ENCODE results near the gene OBSCN.

Gene OBSCN, protein sequence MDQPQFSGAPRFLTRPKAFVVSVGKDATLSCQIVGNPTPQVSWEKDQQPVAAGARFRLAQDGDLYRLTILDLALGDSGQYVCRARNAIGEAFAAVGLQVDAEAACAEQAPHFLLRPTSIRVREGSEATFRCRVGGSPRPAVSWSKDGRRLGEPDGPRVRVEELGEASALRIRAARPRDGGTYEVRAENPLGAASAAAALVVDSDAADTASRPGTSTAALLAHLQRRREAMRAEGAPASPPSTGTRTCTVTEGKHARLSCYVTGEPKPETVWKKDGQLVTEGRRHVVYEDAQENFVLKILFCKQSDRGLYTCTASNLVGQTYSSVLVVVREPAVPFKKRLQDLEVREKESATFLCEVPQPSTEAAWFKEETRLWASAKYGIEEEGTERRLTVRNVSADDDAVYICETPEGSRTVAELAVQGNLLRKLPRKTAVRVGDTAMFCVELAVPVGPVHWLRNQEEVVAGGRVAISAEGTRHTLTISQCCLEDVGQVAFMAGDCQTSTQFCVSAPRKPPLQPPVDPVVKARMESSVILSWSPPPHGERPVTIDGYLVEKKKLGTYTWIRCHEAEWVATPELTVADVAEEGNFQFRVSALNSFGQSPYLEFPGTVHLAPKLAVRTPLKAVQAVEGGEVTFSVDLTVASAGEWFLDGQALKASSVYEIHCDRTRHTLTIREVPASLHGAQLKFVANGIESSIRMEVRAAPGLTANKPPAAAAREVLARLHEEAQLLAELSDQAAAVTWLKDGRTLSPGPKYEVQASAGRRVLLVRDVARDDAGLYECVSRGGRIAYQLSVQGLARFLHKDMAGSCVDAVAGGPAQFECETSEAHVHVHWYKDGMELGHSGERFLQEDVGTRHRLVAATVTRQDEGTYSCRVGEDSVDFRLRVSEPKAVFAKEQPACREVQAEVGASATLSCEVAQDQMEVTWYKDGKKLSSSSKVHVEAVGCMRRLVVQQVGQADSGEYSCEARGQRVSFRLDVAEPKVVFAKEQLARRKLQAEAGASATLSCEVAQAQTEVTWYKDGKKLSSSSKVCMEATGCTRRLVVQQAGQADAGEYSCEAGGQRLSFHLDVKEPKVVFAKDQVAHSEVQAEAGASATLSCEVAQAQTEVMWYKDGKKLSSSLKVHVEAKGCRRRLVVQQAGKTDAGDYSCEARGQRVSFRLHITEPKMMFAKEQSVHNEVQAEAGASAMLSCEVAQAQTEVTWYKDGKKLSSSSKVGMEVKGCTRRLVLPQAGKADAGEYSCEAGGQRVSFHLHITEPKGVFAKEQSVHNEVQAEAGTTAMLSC (N-terminal part only)

DNA sequence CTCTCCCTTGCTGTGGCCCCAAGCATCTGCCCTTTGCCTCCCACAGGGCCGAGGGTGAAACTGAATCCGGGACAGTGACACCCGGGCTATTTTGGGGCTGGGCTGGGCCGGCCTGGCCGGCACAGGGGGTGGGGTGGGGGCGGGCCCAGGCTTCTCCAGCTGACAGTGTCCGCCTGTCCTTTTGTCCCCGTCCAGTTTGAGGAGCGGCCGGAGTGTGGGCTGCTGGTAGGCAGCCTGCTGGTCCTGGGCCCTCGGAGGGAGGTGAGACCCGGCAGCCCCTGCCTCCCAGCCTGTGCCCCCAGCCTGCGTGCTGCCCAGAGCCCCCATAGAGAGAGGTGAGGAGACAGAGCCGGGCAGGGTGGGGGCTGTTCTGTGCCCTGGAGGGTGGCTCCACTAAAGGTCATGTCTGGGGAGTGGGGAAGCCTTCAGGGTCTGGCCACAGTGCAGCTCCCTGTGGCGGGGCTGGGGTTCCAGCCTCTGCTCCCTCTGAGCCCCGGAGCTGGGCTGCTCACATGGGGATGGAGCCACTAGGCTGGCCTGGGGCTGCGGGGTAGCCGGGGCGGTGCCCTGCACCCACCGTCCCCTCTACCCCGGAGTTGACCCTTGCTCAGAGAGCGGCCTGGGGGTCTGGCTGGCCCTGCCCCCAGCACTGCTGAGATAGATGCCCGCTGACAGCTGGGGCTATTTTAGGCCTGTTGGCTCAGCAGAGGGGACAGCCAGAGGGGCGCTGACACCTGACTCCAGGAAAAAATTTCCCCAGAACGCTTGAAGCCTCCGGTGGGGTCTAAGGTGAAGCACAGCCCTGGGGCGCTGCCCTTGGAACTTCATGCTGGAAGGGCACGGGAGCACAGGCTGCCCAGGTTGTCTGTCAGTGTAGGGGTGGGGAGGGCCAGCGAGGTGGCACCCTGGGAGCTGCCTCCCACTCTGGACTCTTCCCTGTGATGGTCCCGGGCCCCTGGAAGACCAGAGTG lies at the start of gene OBSCN:
TSS of gene OBSCN (plus strand) at position 194 of the 971 bp plus-strand sequence. CDS start 3,740 bp downstream, outside the sequence.
- DNase-seq = no peak

DNA sequence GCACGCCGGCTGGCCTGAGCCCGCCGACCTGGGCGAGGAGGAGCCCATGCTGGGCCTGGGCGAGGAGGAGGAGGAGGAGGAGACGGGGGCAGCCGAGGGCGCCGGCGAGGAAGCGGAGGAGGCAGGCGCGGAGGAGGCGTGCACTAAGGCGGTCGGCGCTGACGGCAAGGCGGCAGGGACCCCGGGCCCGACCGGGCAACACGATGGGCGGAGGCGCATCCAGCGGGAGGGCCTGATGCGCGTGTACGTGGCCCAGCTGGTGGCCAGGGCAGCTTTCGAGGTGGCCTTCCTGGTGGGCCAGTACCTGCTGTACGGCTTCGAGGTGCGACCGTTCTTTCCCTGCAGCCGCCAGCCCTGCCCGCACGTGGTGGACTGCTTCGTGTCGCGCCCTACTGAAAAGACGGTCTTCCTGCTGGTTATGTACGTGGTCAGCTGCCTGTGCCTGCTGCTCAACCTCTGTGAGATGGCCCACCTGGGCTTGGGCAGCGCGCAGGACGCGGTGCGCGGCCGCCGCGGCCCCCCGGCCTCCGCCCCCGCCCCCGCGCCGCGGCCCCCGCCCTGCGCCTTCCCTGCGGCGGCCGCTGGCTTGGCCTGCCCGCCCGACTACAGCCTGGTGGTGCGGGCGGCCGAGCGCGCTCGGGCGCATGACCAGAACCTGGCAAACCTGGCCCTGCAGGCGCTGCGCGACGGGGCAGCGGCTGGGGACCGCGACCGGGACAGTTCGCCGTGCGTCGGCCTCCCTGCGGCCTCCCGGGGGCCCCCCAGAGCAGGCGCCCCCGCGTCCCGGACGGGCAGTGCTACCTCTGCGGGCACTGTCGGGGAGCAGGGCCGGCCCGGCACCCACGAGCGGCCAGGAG lies 49.5 kb upstream of the OBSCN start:
- no peak for DNase-seq

DNA sequence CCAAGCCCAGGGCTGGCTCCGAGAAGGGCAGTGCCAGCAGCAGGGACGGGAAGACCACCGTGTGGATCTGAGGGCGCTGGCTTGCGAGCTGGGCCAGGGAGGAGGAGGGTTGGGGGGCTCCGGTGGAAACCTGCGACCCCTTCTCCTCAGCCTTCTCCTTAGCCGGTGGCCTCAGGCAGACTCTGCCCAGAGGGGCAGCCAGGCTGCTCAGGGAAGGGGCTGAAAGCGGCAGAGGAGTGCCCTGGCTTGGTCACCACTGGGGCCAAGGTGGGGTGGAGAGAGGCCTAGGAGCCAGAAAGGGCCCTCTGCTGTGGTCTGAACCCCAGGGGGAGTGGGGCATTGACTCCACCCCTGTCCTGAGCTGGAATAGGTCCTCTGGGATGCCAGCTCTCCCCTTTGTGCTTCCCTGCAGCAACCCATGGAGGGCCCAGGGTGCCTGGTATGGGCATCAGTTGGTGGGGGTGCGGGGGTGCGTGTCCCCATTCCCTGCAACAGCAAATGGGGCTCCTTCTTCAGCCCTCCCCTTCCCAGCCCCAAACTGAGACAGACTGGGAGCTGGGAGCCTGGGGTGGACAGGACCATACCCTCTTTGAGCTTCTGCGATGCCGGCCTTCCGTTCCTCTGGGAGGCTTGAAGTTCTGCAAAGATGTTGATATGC lies 48.7 kb upstream of the OBSCN start:
- DNase-seq = no peak

DNA sequence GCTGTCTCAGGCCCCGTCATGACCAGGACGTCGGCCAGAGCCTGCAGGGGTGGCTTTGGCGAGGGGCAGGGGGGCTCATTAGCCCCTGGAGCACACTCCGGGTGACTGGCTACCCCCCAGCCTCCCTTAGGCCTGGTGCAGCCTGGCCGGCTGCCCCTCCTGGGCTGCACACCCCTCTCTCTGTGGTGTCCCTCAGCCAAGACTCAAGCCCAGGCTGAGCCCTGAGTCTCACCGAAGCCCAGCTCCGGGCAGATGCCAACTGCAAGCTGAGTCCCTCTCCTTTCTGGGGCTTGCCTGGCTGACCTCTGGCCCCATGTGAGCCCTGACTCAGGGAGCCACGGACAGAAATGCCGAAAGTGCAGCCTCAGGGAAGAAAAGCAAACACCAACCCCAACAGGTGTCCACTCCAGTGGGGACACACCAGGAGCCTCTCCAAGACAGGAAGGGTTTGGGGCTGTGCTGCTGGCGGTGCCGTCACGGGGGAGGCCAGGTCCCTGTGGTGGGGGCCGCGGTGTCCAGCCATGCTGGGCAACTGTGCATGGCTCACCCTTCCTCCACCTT lies 47.6 kb upstream of the OBSCN start:
- no peak for DNase-seq

DNA sequence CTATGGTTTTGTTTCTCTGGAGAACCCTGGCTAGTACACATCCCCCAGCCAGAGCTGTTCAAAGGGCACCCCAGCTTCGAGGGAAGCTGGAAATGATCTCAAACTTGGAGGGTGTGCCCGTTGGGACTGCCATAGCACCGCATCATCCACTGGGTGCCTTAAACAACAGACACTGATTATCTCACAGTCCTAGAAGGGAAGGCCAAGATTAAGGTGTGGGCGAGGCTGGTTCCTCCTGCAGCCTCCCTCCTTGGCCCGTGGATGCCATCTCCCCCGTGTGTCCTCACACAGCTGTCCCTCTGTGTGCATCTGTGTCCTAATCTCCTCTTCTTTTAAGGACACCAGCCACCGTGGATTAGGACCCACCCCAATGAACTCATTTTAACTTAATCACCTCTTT lies 46.5 kb upstream of the OBSCN start:
- DNase-seq = peak; percentile 89 to 94

DNA sequence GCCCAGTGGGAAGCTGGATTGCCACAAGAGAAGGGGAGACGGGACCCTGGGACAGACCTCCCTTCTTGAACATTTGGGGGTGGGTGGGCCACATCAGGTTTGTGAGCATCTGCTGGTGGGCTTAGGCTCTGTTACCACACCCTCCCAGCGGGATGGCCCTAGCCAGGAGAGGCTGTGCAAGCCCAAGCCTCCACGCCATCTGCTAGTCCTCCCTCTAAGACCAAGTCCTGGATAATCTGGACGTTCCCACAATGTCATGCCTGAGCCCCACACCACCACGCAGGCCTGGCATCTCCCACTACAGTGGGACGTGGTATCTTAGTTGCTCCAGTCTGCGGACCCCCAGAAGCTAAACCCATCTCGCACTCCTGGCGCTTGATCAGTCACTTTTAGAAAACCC lies 46.0 kb upstream of the OBSCN start:
- DNase-seq = peak; percentile 87 to 92

DNA sequence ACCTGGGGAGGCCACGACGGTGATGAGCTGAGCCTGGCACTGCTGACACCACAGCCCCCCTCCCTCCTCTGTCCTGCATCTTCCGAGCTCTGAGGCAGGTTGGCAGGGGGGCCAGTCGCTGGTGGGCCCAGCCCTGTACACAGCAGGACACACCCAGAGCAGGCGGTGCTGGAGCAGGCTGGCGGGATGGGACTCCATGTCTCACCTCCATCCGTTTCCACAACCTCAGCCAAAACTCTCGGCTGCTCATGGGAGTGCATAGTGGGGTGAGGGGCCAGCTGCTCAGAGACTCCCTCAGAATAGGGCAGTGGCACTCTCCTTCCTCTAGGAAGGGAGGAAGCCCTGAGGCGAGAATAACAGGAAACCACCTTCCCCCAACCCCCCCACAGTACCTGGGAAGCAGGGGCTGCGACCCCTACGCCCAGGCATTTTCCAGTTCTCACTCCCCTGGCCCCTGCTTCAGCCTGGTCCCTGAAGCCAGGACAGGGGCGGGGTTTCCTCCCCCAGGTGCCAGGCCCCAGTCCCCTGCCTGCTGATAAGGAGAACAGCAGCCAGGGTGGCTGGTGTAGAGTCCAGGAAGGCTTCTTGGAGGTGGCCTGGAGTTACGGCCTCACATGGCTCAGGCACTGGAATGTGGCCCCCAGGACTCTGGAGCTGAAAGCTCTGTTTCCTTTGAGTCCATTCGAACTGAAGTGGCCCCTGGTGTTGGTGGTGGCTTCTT lies 45.4 kb upstream of the OBSCN start:
- DNase-seq = peak; percentile 43 to 65

DNA sequence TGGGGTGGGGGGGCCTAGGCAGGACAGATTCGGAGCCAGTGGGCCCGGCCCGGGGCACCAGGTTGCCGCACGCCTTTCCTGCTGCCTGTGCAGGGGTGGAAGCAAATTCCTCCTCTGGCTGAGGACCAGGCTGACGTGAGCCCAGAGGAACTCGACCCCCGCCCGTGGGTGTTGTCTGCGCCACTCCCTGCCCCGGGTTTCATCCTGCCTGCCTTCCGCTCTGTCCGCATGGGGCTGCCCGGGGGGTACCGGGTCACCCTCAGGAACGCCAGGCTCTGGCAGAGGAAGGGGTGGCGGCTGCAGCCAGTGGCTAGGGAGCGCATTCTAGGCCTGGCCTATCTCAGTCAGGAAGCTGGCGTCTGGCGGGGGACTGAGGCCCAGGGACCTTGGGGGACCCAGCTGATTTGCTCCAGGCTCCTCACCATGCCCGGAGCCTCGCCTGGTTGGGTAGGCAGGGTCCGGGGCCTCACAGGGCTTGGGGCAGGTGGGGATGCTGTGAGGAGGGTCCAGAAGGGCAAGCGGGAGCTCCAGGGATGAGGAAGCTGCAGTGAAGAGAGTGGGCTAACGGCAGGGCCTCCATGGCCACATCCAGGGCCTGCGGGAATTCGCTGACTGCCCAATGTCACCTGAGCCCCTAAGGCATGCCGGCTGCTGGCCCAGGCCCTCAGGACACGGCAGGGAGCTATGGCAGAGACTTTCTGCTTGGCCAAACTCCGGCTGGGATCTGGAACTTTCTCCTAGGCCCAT lies 44.7 kb upstream of the OBSCN start:
- no peak for DNase-seq

DNA sequence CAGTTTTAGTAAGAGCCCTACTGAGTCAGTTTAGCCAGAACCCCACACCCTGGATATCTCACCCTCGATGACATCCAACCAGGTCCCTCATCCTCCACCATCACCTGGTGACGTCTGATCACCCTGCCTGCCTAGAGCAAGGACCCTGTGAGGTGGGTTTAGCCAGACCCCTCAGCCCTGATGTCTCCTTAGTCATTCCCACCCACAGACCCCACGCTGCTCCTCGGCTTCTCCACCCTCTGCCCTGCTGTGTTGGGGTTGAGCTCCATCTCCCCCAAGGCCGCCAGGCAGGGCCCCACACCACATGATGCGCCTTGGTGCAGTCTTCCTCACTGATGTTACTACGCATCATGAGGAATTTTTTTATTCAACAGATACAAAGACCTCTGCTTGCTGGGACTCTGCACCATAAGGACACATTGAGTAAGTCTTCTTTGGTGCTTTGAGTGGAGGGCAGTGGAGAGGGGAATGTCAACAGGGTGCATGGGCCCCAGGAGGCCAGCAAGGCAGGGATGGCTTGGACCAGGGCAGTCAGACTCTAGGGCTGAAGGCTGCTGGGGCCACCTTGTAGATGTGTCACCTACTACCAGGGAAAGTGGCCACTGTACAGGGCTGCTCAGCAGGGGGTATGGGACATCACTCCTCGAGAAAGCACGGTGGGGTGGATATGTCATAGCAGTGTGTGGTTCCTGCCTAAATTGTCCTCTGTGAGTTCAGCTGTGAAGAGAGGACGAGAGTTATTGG lies 43.9 kb upstream of the OBSCN start:
- DNase-seq = no peak

DNA sequence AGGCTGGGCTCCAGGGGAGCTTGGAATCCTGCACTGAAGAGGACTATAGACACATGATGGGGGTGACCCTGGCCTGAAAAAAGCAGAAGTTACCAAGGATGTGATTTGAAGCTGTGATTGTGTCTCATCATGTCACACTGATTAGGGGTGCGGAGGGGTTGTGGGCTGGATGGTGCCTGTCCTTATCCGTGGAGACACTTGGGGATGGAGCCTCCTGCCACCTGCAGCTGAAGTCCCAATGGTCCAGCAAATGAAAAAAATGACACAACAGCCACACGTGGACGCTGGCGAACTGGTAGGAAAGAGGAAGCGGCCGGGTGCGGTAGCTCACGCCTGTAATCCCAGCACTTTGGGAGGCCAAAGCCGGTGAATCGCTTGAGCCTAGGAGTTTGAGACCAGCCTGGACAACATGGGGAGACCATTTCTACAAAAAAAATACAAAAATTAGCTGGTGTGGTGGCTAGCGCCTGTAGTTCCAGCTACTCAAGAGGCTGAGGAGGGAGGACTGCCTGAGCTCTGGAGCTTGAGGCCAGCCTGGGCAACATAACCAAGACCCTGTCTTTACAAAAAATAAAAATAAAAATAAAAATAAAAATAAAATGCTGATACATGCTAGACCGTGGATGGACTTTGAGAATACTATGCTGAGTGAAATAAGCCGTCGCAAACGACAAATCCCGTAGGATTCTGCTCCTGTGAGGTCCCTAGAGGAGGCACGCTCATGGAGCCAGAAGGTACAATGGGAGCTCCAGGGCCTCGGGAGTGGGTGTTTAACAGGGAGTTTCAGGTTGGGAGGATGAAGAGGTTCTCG lies 43.1 kb upstream of the OBSCN start:
- DNase-seq = no peak

DNA sequence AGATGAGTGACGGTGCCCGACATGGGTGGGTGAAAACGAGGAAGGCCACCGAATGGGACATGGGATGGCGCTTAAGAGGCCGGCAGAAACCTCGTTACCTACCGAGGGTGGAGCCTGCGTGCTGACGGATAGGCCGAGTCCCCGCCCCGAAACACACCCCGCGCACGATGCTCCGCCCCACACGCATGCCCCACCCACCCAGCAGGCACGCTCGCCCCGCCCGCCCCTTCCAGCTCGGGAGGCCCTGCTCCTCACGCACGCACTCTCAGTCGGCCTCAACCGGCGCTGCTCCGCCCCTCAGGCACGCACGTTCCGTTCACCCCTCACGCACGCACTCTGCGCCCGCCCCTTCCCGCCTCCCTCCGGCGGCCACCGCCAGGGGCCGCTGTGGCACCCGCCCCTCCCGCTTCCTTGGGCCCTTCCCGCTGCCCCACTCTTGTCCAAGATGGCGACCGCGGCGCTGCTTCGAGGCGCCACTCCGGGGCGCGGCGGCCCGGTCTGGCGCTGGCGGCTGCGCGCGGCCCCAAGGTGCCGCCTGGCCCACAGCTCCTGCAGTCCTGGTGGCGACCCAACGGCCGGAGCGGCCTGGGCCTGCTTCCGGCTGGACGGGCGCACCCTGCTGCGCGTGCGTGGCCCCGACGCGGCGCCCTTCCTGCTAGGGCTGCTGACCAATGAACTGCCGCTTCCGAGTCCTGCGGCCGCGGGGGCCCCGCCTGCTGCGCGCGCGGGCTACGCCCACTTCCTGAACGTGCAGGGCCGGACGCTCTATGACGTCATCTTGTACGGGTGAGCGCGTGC lies 42.3 kb upstream of the OBSCN start, which contains the start of gene IBA57:
TSS of gene IBA57 (plus strand) at position 433 of the 798 bp plus-strand sequence. CDS start at position 446, 13 bp downstream.
- DNase-seq = peak; percentile 90 to 95

DNA sequence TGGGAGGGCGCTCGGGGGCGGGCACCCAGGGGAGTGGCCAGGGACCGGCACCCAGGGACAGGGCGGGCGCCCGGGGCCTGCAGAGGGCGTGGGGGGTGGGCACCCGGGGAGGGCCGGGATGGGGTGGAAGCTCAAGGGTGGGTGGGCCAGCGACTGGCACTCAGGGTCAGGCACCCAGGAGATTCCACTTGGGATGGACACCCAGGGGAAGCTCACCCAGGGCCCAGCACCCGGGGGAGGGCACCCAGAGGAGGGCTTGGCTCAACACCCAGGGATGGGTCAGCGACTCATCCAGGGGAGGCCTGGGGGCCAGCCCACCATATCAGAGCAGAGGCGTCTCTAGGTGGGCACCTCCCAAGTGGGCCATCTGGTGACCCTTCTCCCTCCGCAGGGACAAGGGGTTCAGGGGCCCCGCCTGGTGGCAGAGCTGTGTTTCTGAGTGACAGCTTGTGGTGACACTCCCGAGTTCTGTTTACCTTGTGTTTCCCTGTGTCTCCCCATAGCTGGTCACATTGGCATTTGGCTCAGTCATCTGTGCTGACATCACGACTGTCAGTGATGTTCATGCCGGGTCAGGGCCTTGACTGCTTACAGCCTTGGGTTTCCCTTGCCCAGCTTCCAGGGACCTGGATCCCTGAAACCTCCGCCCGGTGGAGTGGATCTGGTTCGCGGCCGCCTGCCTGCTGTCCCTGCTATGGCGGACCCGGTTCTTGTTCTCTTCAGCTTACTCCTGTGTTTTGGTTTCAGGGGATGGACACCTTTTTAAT lies 41.5 kb upstream of the OBSCN start:
- peak; percentile 46 to 82 for DNase-seq

DNA sequence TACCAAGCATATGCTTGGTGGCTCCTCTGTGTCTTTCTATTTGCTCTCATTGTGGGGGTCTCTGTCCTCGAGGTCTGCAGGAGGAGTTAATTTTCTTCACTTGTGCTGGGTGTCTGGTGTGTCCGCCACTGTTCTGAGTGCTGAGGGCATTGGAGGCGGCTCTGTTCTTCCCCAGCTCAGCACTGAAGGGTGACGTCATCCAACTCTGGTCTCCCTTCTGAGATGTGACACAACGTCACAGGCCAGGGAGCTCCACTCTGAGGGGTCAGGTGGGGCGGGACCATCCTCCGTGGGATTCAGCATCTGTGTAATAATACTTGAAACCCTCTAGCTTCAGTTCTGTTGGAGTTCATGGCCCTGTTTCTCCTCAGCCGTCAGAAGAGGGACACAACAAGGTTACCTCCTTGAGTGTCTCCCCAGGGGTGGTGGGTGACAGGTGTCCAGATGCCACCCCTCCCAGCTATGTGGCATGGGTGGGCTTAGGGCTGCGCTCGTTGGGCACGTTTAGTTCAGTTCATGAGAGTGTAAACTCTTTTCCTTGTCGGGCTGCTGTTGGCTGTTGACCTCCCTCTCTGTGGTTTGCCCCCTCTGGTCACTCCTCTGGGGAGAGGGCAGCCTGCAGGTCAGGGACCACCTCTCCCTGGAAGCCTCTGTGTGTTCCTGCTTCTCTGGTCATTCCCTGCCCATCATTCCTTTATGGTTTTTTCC lies 39.1 kb upstream of the OBSCN start:
- DNase-seq = no peak

DNA sequence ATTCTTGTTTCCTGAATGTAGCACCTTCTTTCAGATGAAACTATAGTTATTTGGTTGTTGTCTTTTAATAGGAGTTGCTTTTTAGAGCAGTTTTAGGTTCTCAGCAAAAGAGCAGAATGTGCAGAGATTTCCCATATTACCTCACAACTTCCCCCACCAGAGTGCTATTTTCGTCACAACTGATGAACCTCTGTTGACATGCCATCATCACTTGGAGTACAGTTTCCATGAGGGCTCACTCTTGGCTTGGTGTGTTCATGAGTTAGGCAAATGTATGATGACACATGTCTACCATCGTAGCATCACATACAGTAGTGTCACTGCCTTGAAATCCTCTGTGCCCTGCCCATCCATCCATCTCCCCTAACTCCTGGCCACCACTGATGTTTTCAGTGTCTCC lies 38.5 kb upstream of the OBSCN start:
- no peak for DNase-seq
